Tibial nerve (tissue), 4 donors: Measurements from ENCODE around the gene CUTA. TPM values are rescaled to one million over a fixed set of nuclear protein-coding genes. Genes with fewer than 3 reads are reported as not detected.

ENCODE experiments used
- DNase-seq, 2 donors: peaks; one replicate each; pipeline ENCODE4 v3.0.0-alpha.2; 2019; ENCODE audit warnings: low spot score in 2 of 2
- H3K27ac ChIP-seq, 4 donors: fragments of 200-600 bp; sonication (generic) in 3 of 4; one replicate each; pipeline ENCODE4 v1.5.1; 2017 to 2019; ENCODE audit warnings: mild to moderate bottlenecking in 1 of 4
- H3K27me3 ChIP-seq, 2 donors: fragments of 200-600 bp; sonication (generic) in 1 of 2; one replicate each; pipeline versions ENCODE4 v1.5.1 to v1.6.0; 2017 to 2019
- H3K36me3 ChIP-seq, 3 donors: fragments of 200-600 bp; sonication (generic); one replicate each; pipeline ENCODE4 v1.5.1; 2018 to 2019
- H3K4me1 ChIP-seq, 4 donors: fragments of 200-600 bp; sonication (generic) in 3 of 4; one replicate each; pipeline ENCODE4 v1.5.1; 2017 to 2019
- H3K4me3 ChIP-seq, 4 donors: fragments of 200-600 bp; sonication (generic) in 3 of 4; one replicate each; pipeline ENCODE4 v1.5.1; 2017 to 2019; ENCODE audit warnings: mild to moderate bottlenecking in 1 of 4, moderate library complexity in 1 of 4
- H3K9me3 ChIP-seq, 4 donors: fragments of 200-600 bp; sonication (generic) in 3 of 4; one replicate each; pipeline ENCODE4 v1.5.1; 2017 to 2019
- EP300 ChIP-seq, 2 donors: sonication (generic); formaldehyde crosslinking; IDR thresholded peaks; one replicate each; pipeline ENCODE4 v1.6.1; 2017; ENCODE audit warnings: antibody characterized with exemption in 2 of 2, mild to moderate bottlenecking in 1 of 2
- POLR2A ChIP-seq, 2 donors: fragments of 450-650 bp; IDR thresholded peaks; one replicate each; pipeline ENCODE4 v1.6.1; 2017; ENCODE audit warnings: antibody characterized with exemption in 2 of 2, mild to moderate bottlenecking in 2 of 2, moderate library complexity in 2 of 2
- WGBS, 2 donors: methylation state at CpG; one replicate each; pipeline ENCODE4 v1.1.5; 2018; 5-methylcytosine and 5-hydroxymethylcytosine counted together
- total RNA-seq, 4 donors: library from RNA; depleted of rRNA; stranded (reverse); fragments of >200 nt; gene quantifications; one replicate each; pipeline ENCODE4 v1.1.0, GENCODE V29; 2016
- TF ChIP-seq, protein P1 (sequence below), 5 experiments: fragments of 200-600 bp in 3 of 5; fragments of 450-650 bp in 2 of 5; sonication (generic) in 3 of 5; IDR thresholded peaks; one replicate each; pipeline ENCODE4 v1.5.1; 2016 to 2019; ENCODE audit warnings: antibody characterized with exemption in 5 of 5, mild to moderate bottlenecking in 3 of 5, moderate library complexity in 2 of 5

CUTA gene
- total RNA-seq, 4 donors from 2014 or later = 110 to 161 (median 154) TPM

- TF ChIP-seq POLR2A (IDR thresholded peaks at IDR 0.05) (no peak), EP300 (IDR thresholded peaks at IDR 0.05) (no peak)
- TF ChIP-seq, protein P1, sequence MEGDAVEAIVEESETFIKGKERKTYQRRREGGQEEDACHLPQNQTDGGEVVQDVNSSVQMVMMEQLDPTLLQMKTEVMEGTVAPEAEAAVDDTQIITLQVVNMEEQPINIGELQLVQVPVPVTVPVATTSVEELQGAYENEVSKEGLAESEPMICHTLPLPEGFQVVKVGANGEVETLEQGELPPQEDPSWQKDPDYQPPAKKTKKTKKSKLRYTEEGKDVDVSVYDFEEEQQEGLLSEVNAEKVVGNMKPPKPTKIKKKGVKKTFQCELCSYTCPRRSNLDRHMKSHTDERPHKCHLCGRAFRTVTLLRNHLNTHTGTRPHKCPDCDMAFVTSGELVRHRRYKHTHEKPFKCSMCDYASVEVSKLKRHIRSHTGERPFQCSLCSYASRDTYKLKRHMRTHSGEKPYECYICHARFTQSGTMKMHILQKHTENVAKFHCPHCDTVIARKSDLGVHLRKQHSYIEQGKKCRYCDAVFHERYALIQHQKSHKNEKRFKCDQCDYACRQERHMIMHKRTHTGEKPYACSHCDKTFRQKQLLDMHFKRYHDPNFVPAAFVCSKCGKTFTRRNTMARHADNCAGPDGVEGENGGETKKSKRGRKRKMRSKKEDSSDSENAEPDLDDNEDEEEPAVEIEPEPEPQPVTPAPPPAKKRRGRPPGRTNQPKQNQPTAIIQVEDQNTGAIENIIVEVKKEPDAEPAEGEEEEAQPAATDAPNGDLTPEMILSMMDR (IDR thresholded peaks at IDR 0.05) = no peak
- peak overlapping the region; percentile 97 to 98 (median 97) for H3K27ac ChIP-seq
- DNase-seq = no peak
- peaks cover 0 to 61% (median 23%) of the 10 kb centered on the region in 4 donors for H3K4me1 ChIP-seq
- peak overlapping the region; percentile 22 to 80 (median 61) for H3K4me3 ChIP-seq
- H3K27me3 ChIP-seq = no peaks in the 10 kb centered on the region
- H3K9me3 ChIP-seq = no peaks in the 10 kb centered on the region
- WGBS, 2 donors = 28 to 30% methylated on average over 8 of the region's 8 CpGs
- H3K36me3 ChIP-seq = peaks cover 0 to 27% (median 7%) of the 10 kb centered on the region in 3 donors
These were observed 884 bp upstream of the CUTA start for GRCh38 chr6:33418690-33419291.

DNA sequence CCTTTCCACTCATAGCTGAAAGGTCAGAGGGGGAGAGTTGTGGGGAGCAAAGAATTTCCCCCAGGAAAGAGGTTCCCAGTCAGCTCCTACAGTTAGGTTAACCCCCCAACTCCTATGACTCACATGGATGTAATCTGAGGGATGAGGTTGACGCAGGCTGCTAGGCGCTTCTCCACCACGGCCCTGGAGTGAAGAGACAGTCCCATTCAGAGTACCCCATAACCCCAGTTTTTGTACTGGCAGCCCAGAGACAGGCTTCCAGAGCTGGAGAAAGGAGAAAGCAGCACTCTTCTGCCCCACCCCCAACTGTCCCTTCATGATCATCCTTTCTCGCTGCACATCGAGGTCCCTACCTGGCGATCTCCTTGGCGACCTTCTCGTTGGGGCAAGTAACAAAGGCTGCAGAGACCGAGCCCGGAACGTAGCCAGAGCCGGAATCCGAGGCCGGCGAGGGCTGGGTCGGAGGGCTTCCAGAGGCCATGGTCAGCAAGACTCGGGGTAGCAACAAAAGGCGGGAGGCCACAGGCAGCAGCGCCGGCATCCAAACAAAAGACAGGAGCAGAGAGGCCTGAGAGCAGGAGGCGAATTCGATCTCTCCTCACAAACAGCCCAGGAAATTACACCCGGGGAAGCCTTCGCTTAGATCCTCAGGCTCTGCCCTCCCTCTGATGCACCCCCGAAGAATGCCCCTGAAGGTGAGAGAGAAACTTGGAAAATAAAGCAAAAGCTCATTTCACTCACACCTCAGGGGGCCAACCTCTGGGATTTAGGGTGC lies 592 bp downstream of the CUTA start:
- peaks cover 0 to 71% (median 25%) of the 10 kb centered on the region in 4 donors for H3K4me1 ChIP-seq
- WGBS, 2 donors = 1% methylated on average over 22 to 25 of the region's 25 CpGs

DNA sequence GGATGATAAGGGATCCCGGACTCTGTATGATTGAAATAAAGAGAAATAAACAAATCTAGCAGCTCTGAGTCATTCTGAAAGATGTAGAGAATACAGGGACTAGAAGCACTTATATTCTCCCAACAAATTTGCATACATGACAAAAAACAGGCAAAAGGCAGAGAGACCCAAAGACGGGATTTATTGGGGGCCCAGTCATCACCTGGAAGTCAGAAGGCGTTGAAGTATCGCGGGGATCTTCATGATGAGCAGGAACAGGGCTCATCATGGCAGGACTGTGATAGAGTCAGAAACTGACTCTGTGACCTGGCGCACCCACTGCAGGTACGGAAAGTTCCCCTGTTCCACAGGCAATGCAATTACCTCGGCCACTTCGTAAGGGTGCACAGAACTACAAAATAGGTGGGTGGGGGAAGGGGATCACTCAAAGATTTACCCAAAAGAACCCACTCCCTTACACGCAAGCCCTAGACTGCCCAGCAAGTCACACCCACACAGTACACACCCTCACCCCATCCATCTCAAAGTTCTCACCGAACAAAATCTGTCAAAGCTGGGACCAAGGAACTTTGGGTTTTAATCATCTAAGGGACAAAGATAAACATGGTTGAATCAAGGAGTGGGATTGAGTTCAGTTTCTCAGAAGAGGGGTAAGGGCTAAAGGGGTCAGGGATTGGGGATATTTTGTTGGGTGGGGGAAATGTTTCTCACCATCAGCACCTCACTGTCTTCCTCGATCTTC lies 1.4 kb downstream of the CUTA start:
- Histone ChIP-seq H3K27me3 (no peaks in the 10 kb centered on the region), H3K27ac (peak overlapping the region in 3 of 4 donors; percentile 92 to 98 (median 97)), H3K4me3 (peak overlapping the region; percentile 64 to 84 (median 77)), H3K4me1 (peaks cover 0 to 79% (median 32%) of the 10 kb centered on the region in 4 donors), H3K36me3 (peaks cover 0 to 44% (median 16%) of the 10 kb centered on the region in 3 donors), H3K9me3 (no peaks in the 10 kb centered on the region)
- no peak for TF ChIP-seq EP300 (IDR thresholded peaks at IDR 0.05)
- no peak for TF ChIP-seq POLR2A (IDR thresholded peaks at IDR 0.05)
- TF ChIP-seq, protein P1 (IDR thresholded peaks at IDR 0.05) = no peak
- DNase-seq = no peak
- 43 to 47% methylated on average over 12 of the region's 12 CpGs for WGBS, 2 donors

More for the DNA sequence above, 592 bp downstream of the CUTA start:
- no peaks in the 10 kb centered on the region for H3K27me3 ChIP-seq
- no peaks in the 10 kb centered on the region for H3K9me3 ChIP-seq
- DNase-seq = no peak
- peak overlapping the region; percentile 92 to 98 (median 97) for H3K27ac ChIP-seq
- TF ChIP-seq EP300 (IDR thresholded peaks at IDR 0.05) = no peak
- peaks cover 0 to 42% (median 16%) of the 10 kb centered on the region in 3 donors for H3K36me3 ChIP-seq
- peak overlapping the region; percentile 64 to 84 (median 77) for H3K4me3 ChIP-seq

DNA sequence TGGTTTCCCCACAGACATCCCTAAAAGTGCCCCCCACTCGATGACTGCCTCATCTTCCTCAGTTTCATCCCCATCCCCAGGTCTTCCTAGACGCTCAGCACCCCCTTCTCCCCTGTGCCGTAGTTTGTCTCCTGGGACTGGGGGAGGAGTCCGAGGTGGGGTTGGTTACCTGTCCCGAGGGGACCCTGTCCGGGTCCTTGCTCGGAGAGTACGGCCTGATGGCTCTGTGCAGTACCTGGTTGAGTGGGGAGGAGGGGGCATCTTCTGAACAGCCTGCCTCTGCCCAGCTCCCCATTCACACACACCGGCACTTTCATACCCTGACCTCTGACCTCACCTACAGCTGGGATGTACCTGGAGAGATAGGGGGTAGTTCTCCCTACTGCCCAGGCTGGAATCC lies 2.1 kb downstream of the CUTA start:
- H3K27ac ChIP-seq = peak overlapping the region in 2 of 4 donors; percentile 9 to 37
- H3K4me3 ChIP-seq = no peak overlapping the region
- H3K9me3 ChIP-seq = no peaks in the 10 kb centered on the region
- TF ChIP-seq POLR2A (IDR thresholded peaks at IDR 0.05) (no peak), EP300 (IDR thresholded peaks at IDR 0.05) (no peak)
- TF ChIP-seq, protein P1 (IDR thresholded peaks at IDR 0.05) = no peak
- peaks cover 0 to 80% (median 32%) of the 10 kb centered on the region in 4 donors for H3K4me1 ChIP-seq
- H3K27me3 ChIP-seq = no peaks in the 10 kb centered on the region
- H3K36me3 ChIP-seq = peaks cover 0 to 44% (median 16%) of the 10 kb centered on the region in 3 donors
- no peak for DNase-seq
- 63 to 69% methylated on average over 9 of the region's 9 CpGs for WGBS, 2 donors

- DNase-seq = no peak
- Histone ChIP-seq H3K36me3 (peaks cover 0 to 44% (median 16%) of the 10 kb centered on the region in 3 donors), H3K27ac (peak overlapping the region in 1 of 4 donors; percentile 50), H3K9me3 (no peaks in the 10 kb centered on the region), H3K4me3 (no peak overlapping the region), H3K4me1 (peaks cover 0 to 74% (median 32%) of the 10 kb centered on the region in 4 donors), H3K27me3 (no peaks in the 10 kb centered on the region)
- WGBS, 2 donors = 65 to 67% methylated on average over 12 of the region's 12 CpGs
- TF ChIP-seq, protein P1 (IDR thresholded peaks at IDR 0.05) = peak in 1 of 5 experiments; percentile 13
- no peak for TF ChIP-seq POLR2A (IDR thresholded peaks at IDR 0.05)
- no peak for TF ChIP-seq EP300 (IDR thresholded peaks at IDR 0.05)
These were observed 3.2 kb downstream of the CUTA start for GRCh38 chr6:33414592-33415271.
